ENCODE results near the gene GALT.
A peak's percentile ranks its signal among the peaks of the same experiment; 100 is the strongest.

GALT gene

DNA sequence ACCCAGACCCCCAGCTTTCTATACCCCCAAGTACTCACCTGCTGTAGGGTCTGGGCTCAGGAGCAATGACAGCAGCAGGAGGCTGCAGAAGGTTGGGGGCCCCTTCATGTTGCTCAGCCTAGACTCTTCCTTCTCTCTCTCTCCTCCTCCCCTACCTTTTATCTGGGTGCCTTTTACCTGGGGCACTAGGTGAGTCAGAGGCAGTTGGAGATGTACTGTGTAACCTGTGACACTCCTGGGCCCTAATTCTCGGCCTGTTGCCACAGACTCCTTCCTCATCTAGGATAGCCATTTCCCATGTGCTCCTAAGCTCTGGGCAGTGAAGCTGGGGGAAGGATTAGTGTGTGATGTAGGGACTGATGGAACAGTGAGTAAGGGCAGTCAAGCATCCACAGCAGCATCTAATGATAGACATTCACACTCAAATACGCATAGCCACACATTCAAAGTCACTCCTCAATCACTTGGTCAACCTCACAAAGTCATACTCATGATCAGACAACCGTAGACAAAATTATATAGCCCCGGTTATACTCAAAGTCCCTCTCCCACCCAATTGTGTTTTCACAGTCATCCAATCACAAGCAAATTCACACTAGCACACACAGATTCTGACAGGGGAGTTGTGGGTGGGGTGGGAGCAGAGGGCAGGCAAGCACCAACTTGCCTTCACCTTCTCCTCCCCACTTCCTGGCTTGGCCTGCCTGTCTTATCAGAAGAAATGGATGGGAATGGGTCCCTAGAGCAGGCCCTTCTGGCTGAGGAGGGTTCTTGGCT lies 16.2 kb downstream of the GALT start, which contains the start of gene CCL27:
Gene CCL27 (minus strand): TSS at position 132 of the 777 bp plus-strand sequence. CDS start 24 bp downstream, at position 108.
- no peak within 1 kb of the TSS for H3K4me3 ChIP-seq (ENCODE audit: low read depth, low read length)
- no peak for DNase-seq (ENCODE audit: low read depth)
- TF ChIP-seq CTCF (IDR thresholded peaks at IDR 0.05; ENCODE audit: control insufficient read depth, extremely low read depth, insufficient read depth) = no peak

GRCh38 chr9:34663303-34663605 lies 16.8 kb downstream of the GALT start:
- TF ChIP-seq CTCF (IDR thresholded peaks at IDR 0.05; ENCODE audit: control insufficient read depth, extremely low read depth, insufficient read depth) = no peak
- DNase-seq (ENCODE audit: low read depth) = no peak

GRCh38 chr9:34664281-34665066 lies 18.0 kb downstream of the GALT start:
- peak; percentile 85 for TF ChIP-seq CTCF (IDR thresholded peaks at IDR 0.05; ENCODE audit: control insufficient read depth, extremely low read depth, insufficient read depth)
- no peak for DNase-seq (ENCODE audit: low read depth)
- peak overlapping the region; percentile 39 for H3K4me3 ChIP-seq (ENCODE audit: low read depth, low read length)

More at GRCh38 chr9:34663303-34663605, 16.8 kb downstream of the GALT start:
- H3K4me3 ChIP-seq (ENCODE audit: low read depth, low read length) = no peak overlapping the region

DNA sequence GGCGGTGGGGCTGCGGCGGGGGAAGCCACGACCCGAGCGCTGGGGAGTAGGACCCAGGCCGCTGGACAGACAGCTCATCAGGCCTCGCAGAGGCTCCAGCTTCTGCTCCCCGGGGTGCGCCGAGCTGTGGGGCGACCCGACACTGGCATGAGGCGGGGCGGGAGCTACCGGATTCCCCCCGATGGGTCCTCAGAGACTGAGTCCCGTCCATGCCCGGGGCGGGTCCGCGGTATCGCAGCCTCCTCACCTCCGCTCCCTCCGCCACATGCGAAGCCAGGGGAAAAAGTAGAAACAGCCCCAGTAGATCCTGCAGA lies 18.5 kb downstream of the GALT start:
- DNase-seq (ENCODE audit: low read depth) = no peak
- TF ChIP-seq CTCF (IDR thresholded peaks at IDR 0.05; ENCODE audit: control insufficient read depth, extremely low read depth, insufficient read depth) = no peak
- H3K4me3 ChIP-seq (ENCODE audit: low read depth, low read length) = peak overlapping the region; percentile 39

GRCh38 chr9:34665381-34666250 lies 19.1 kb downstream of the GALT start:
- H3K4me3 ChIP-seq (ENCODE audit: low read depth, low read length) = peak overlapping the region; percentile 67
- peak; percentile 81 for DNase-seq (ENCODE audit: low read depth)
- no peak for TF ChIP-seq CTCF (IDR thresholded peaks at IDR 0.05; ENCODE audit: control insufficient read depth, extremely low read depth, insufficient read depth)

- no peak for TF ChIP-seq CTCF (IDR thresholded peaks at IDR 0.05; ENCODE audit: control insufficient read depth, extremely low read depth, insufficient read depth)
- DNase-seq (ENCODE audit: low read depth) = no peak
- no peak overlapping the region for H3K4me3 ChIP-seq (ENCODE audit: low read depth, low read length)
Measured at GRCh38 chr9:34669809-34670562, 23.5 kb downstream of the GALT start.

All from LNCaP clone FGC (cell line).